Lower lobe of right lung (tissue), 2 donors: ENCODE results near the gene USP17L19. TPM values are rescaled to one million over a fixed set of nuclear protein-coding genes. Genes with fewer than 3 reads are reported as not detected.
"Not testable (repeated sequence)": the region's sequence is repeated elsewhere in the genome, so short reads cannot be mapped to it uniquely, and the experiment has no call there.

Source experiments
- ATAC-seq, 2 donors: fragments of 200-7000 bp; cut with Tn5 transposase; one replicate each; pipeline ENCODE4 v1.9.1; 2020 to 2022; ENCODE audit warnings: mild to moderate bottlenecking in 2 of 2, moderate library complexity in 2 of 2
- DNase-seq: peaks from one replicate; pipeline ENCODE4 v3.0.0-alpha.2; 2020
- H3K27ac ChIP-seq: fragments of 200-600 bp; one replicate; pipeline ENCODE4 v1.8.0; 2022
- H3K27me3 ChIP-seq: fragments of 200-600 bp; one replicate; pipeline ENCODE4 v1.8.0; 2022; ENCODE audit warnings: low read depth
- H3K36me3 ChIP-seq: fragments of 200-600 bp; one replicate; pipeline ENCODE4 v1.8.0; 2022; ENCODE audit warnings: mild to moderate bottlenecking
- H3K4me1 ChIP-seq: fragments of 200-600 bp; one replicate; pipeline ENCODE4 v1.8.0; 2022
- H3K4me3 ChIP-seq: fragments of 200-600 bp; one replicate; pipeline ENCODE4 v1.8.0; 2022; ENCODE audit warnings: mild to moderate bottlenecking
- H3K9me3 ChIP-seq: fragments of 200-600 bp; one replicate; pipeline ENCODE4 v1.8.0; 2022
- intact Hi-C: fragments of 100-400 bp; cut with DNase I; formaldehyde crosslinking; loops from one replicate; pipeline ENCODE4 v1.11.0; 2022
- long read RNA-seq: library from polyadenylated mRNA; unstranded; transcript quantifications from one replicate; pipeline ENCODE4 v2.0.0, GENCODE V29; 2021
- total RNA-seq: library from RNA; stranded (reverse); fragmentation: NEBNext Ultra II Directional; extraction: Animal tissue kit (Norgen Biotek cat#: 25700); gene quantifications from one replicate; pipeline ENCODE4 v1.2.1, GENCODE V29; 2021
- donor health status: DM: no; HTN: yes; CAD: no; lungs with severe emphysema.

The USP17L19 gene
- not detected for total RNA-seq
- long read RNA-seq = 0 reads

DNA sequence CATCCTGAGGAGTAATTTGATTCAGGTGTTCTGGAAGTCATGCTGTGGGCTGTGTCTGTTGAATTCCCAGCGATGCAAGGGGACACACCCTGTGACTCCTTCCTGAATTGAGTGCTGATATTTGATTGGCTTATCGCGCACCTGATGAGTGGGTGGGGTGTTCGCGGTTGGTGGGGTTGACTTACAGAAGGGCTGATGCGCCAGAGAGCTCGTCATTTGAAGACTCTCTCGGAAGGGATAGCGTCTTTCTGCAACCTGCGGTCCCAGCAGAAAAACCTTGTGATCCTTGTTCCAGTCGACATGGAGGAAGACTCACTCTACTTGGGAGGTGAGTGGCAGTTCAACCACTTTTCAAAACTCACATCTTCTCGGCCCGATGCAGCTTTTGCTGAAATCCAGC, at the start of gene USP17L19:
TSS of gene USP17L19 (plus strand) at position 301 of the 400 bp plus-strand sequence. CDS start at position 301, 0 bp downstream.
- not testable (repeated sequence) for H3K27me3 ChIP-seq, ATAC-seq, H3K4me3 ChIP-seq

GRCh38 chr4:9210357-9210756, 42.8 kb upstream of the USP17L19 start, which contains the start of gene USP17L10:
Gene USP17L10, plus strand, starts transcription at chr4:9210657. Its CDS starts 0 bp downstream, at chr4:9210657.
- H3K36me3 ChIP-seq, H3K27ac ChIP-seq, H3K4me1 ChIP-seq, H3K27me3 ChIP-seq, DNase-seq, H3K9me3 ChIP-seq, H3K4me3 ChIP-seq, intact Hi-C loops, ATAC-seq: not testable (repeated sequence)

More for the DNA sequence above, at the start of gene USP17L19:
- H3K4me1 ChIP-seq, H3K36me3 ChIP-seq, H3K9me3 ChIP-seq, H3K27ac ChIP-seq, intact Hi-C loops, DNase-seq: not testable (repeated sequence)

GRCh38 chr4:9214701-9215100, 38.5 kb upstream of the USP17L19 start:
- DNase-seq = peak; percentile 22
- H3K9me3 ChIP-seq, intact Hi-C loops, H3K36me3 ChIP-seq, ATAC-seq, H3K4me3 ChIP-seq, H3K27ac ChIP-seq, H3K4me1 ChIP-seq, H3K27me3 ChIP-seq: not testable (repeated sequence)

DNA sequence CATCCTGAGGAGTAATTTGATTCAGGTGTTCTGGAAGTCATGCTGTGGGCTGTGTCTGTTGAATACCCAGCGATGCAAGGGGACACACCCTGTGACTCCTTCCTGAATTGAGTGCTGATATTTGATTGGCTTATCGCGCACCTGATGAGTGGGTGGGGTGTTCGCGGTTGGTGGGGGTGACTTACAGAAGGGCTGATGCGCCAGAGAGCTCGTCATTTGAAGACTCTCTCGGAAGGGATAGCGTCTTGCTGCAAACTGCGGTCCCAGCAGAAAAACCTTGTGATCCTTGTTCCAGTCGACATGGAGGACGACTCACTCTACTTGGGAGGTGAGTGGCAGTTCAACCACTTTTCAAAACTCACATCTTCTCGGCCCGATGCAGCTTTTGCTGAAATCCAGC, 38.1 kb upstream of the USP17L19 start, which contains the start of gene USP17L11:
TSS of gene USP17L11 (plus strand) at position 301 of the 400 bp plus-strand sequence. CDS start at position 301, 0 bp downstream.
- H3K27me3 ChIP-seq, H3K36me3 ChIP-seq, H3K27ac ChIP-seq, H3K4me3 ChIP-seq, ATAC-seq, H3K9me3 ChIP-seq, DNase-seq, H3K4me1 ChIP-seq, intact Hi-C loops: not testable (repeated sequence)

DNA sequence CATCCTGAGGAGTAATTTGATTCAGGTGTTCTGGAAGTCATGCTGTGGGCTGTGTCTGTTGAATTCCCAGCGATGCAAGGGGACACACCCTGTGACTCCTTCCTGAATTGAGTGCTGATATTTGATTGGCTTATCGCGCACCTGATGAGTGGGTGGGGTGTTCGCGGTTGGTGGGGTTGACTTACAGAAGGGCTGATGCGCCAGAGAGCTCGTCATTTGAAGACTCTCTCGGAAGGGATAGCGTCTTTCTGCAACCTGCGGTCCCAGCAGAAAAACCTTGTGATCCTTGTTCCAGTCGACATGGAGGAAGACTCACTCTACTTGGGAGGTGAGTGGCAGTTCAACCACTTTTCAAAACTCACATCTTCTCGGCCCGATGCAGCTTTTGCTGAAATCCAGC, 33.3 kb upstream of the USP17L19 start, which contains the start of gene USP17L12:
TSS of gene USP17L12 (plus strand) at position 301 of the 400 bp plus-strand sequence. CDS start at position 301, 0 bp downstream.
- DNase-seq, intact Hi-C loops, H3K4me3 ChIP-seq, H3K27ac ChIP-seq, H3K36me3 ChIP-seq, H3K4me1 ChIP-seq, H3K9me3 ChIP-seq, H3K27me3 ChIP-seq, ATAC-seq: not testable (repeated sequence)

- DNase-seq, H3K4me3 ChIP-seq, H3K27me3 ChIP-seq, H3K27ac ChIP-seq, H3K9me3 ChIP-seq, ATAC-seq, intact Hi-C loops, H3K36me3 ChIP-seq, H3K4me1 ChIP-seq: not testable (repeated sequence)
These were observed 28.6 kb upstream of the USP17L19 start, which contains the start of gene USP17L13 for GRCh38 chr4:9224596-9224995. Gene USP17L13, plus strand, starts transcription at chr4:9224896. Its CDS starts 0 bp downstream, at chr4:9224896.

DNA sequence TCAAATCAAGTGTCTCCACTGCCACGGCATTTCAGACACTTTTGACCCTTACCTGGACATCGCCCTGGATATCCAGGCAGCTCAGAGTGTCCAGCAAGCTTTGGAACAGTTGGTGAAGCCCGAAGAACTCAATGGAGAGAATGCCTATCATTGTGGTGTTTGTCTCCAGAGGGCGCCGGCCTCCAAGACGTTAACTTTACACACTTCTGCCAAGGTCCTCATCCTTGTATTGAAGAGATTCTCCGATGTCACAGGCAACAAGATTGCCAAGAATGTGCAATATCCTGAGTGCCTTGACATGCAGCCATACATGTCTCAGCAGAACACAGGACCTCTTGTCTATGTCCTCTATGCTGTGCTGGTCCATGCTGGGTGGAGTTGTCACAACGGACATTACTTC, 22.9 kb upstream of the USP17L19 start:
- H3K36me3 ChIP-seq, DNase-seq, H3K4me3 ChIP-seq, H3K4me1 ChIP-seq, H3K9me3 ChIP-seq, intact Hi-C loops, H3K27me3 ChIP-seq, H3K27ac ChIP-seq, ATAC-seq: not testable (repeated sequence)

DNA sequence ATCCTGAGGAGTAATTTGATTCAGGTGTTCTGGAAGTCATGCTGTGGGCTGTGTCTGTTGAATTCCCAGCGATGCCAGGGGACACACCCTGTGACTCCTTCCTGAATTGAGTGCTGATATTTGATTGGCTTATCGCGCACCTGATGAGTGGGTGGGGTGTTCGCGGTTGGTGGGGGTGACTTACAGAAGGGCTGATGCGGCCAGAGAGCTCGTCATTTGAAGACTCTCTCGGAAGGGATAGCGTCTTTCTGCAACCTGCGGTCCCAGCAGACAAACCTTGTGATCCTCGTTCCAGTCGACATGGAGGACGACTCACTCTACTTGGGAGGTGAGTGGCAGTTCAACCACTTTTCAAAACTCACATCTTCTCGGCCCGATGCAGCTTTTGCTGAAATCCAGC, 19.1 kb upstream of the USP17L19 start, which contains the start of gene USP17L15:
TSS of gene USP17L15 (plus strand) at position 301 of the 400 bp plus-strand sequence. CDS start at position 301, 0 bp downstream.
- ATAC-seq, H3K4me3 ChIP-seq, DNase-seq, H3K4me1 ChIP-seq, H3K27ac ChIP-seq, H3K9me3 ChIP-seq, intact Hi-C loops, H3K27me3 ChIP-seq, H3K36me3 ChIP-seq: not testable (repeated sequence)

GRCh38 chr4:9238461-9238860, 14.7 kb upstream of the USP17L19 start:
- H3K36me3 ChIP-seq, H3K4me3 ChIP-seq, H3K27ac ChIP-seq, intact Hi-C loops, H3K27me3 ChIP-seq, ATAC-seq, H3K4me1 ChIP-seq, H3K9me3 ChIP-seq: not testable (repeated sequence)
- DNase-seq = peak; percentile 43

DNA sequence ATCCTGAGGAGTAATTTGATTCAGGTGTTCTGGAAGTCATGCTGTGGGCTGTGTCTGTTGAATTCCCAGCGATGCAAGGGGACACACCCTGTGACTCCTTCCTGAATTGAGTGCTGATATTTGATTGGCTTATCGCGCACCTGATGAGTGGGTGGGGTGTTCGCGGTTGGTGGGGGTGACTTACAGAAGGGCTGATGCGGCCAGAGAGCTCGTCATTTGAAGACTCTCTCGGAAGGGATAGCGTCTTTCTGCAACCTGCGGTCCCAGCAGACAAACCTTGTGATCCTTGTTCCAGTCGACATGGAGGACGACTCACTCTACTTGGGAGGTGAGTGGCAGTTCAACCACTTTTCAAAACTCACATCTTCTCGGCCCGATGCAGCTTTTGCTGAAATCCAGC, 9.6 kb upstream of the USP17L19 start, which contains the start of gene USP17L17:
TSS of gene USP17L17 (plus strand) at position 301 of the 400 bp plus-strand sequence. CDS start at position 301, 0 bp downstream.
- DNase-seq, H3K27me3 ChIP-seq, H3K4me3 ChIP-seq, H3K4me1 ChIP-seq, ATAC-seq, H3K9me3 ChIP-seq, H3K27ac ChIP-seq, H3K36me3 ChIP-seq, intact Hi-C loops: not testable (repeated sequence)

DNA sequence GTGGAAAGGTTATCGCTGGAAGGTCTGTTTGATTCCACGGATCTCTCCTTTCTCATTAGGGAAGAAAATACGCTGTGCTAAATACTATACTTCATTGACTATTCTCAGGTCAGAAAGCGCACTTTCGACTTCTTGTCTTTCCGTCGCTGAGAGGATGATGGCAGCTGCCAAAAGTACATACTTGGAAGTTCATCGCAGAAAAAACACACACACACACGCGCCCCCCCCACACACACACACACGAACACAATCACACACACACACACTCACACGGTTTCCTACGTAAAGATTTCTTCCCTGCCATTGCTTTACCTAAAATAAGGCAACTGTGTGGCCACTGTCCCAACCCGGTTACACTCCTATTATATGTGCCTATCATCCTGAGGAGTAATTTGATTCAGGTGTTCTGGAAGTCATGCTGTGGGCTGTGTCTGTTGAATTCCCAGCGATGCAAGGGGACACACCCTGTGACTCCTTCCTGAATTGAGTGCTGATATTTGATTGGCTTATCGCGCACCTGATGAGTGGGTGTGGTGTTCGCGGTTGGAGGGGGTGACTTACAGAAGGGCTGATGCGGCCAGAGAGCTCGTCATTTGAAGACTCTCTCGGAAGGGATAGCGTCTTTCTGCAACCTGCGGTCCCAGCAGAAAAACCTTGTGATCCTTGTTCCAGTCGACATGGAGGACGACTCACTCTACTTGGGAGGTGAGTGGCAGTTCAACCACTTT, 5.1 kb upstream of the USP17L19 start, which contains the start of gene USP17L18:
TSS of gene USP17L18 (plus strand) at position 678 of the 728 bp plus-strand sequence. CDS start at position 678, 0 bp downstream.
- H3K4me1 ChIP-seq, H3K4me3 ChIP-seq, H3K9me3 ChIP-seq, ATAC-seq, intact Hi-C loops, H3K27me3 ChIP-seq, H3K36me3 ChIP-seq, H3K27ac ChIP-seq: not testable (repeated sequence)
- peak; percentile 23 for DNase-seq

DNA sequence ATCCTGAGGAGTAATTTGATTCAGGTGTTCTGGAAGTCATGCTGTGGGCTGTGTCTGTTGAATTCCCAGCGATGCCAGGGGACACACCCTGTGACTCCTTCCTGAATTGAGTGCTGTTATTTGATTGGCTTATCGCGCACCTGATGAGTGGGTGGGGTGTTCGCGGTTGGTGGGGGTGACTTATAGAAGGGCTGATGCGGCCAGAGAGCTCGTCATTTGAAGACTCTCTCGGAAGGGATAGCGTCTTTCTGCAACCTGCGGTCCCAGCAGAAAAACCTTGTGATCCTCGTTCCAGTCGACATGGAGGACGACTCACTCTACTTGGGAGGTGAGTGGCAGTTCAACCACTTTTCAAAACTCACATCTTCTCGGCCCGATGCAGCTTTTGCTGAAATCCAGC, 4.6 kb downstream of the USP17L19 start, which contains the start of gene USP17L20:
TSS of gene USP17L20 (plus strand) at position 301 of the 400 bp plus-strand sequence. CDS start at position 301, 0 bp downstream.
- H3K4me3 ChIP-seq, H3K27ac ChIP-seq, H3K4me1 ChIP-seq, H3K36me3 ChIP-seq, H3K27me3 ChIP-seq, H3K9me3 ChIP-seq, ATAC-seq, intact Hi-C loops, DNase-seq: not testable (repeated sequence)

GRCh38 chr4:9262572-9262971, 9.4 kb downstream of the USP17L19 start, which contains the start of gene USP17L21:
Gene USP17L21, plus strand, starts transcription at chr4:9262872. Its CDS starts 0 bp downstream, at chr4:9262872.
- H3K4me1 ChIP-seq, DNase-seq, H3K36me3 ChIP-seq, H3K9me3 ChIP-seq, intact Hi-C loops, H3K4me3 ChIP-seq, ATAC-seq, H3K27me3 ChIP-seq, H3K27ac ChIP-seq: not testable (repeated sequence)
